SK-N-SH (cell line): ENCODE data around the gene SYT1. TPM values are rescaled to one million over a fixed set of nuclear protein-coding genes. Genes with fewer than 3 reads are reported as not detected.

ENCODE experiments used
- CTCF ChIA-PET: fragments of 300-600, 350-600 bp; formaldehyde crosslinking; extraction: SDS; loops from one replicate; lab custom pipeline; 2021; lab: Yijun Ruan, JAX
- POLR2A ChIA-PET: fragments of 350-600 bp; sonication (Branson Sonifier 250); formaldehyde crosslinking; extraction: SDS; loops from one replicate; lab custom pipeline; 2020; ENCODE audit warnings: antibody characterized with exemption, inconsistent platforms; lab: Yijun Ruan, JAX
- DNase-seq: peaks from one replicate; pipeline ENCODE4 v3.0.0; 2012
- H2AFZ ChIP-seq: fragments of 200-600 bp; sonication (generic); 2 replicates; pipeline ENCODE4 v1.8.1; 2016; ENCODE audit warnings: antibody characterized with exemption, mild to moderate bottlenecking, low read depth
- H3F3A ChIP-seq: fragments of 200-600 bp; sonication (generic); replicated peaks from 2 replicates; pipeline ENCODE3; 2016; ENCODE audit warnings: antibody characterized with exemption, mild to moderate bottlenecking; ENCODE audit not compliant: insufficient read depth
- H3K27ac ChIP-seq, 2 experiments: fragments of 200-500 bp in 1 of 2; fragments of 200-600 bp in 1 of 2; sonication (Bioruptor generic) in 1 of 2; sonication (generic), shearing (Covaris generic) in 1 of 2; 2 replicates each; pipeline versions ENCODE4 v1.5.1 to v1.6.1; 2014 to 2016; ENCODE audit warnings: low read depth in 2 of 2, inconsistent platforms in 1 of 2, low read length in 1 of 2, mild to moderate bottlenecking in 1 of 2, mixed read lengths in 1 of 2
- H3K27me3 ChIP-seq: fragments of 200-600 bp; sonication (generic), shearing (Covaris generic); 2 replicates; pipeline ENCODE4 v1.6.1; 2016; ENCODE audit warnings: mixed run types; ENCODE audit not compliant: insufficient read depth
- H3K36me3 ChIP-seq, 2 experiments: fragments of 200-500 bp in 1 of 2; fragments of 200-600 bp in 1 of 2; sonication (Bioruptor generic) in 1 of 2; sonication (generic) in 1 of 2; replicated peaks in 1 of 2; 2 replicates each; pipeline versions ENCODE3 to v1.5.1; 2014 to 2016; ENCODE audit warnings: low read length in 1 of 2, mild to moderate bottlenecking in 1 of 2; ENCODE audit not compliant: insufficient read depth in 2 of 2, control insufficient read depth in 1 of 2
- H3K4me1 ChIP-seq, 2 experiments: fragments of 200-500 bp in 1 of 2; fragments of 200-600 bp in 1 of 2; sonication (Bioruptor generic) in 1 of 2; sonication (generic), shearing (Covaris generic) in 1 of 2; 2 replicates each; pipeline versions ENCODE4 v1.5.1 to v1.6.1; 2014 to 2016; ENCODE audit warnings: low read depth in 1 of 2, low read length in 1 of 2, mixed run types in 1 of 2; ENCODE audit not compliant: insufficient read depth in 2 of 2, control insufficient read depth in 1 of 2
- H3K4me2 ChIP-seq: fragments of 200-600 bp; sonication (generic), shearing (Covaris generic); 2 replicates; pipeline ENCODE4 v1.6.1; 2017; ENCODE audit warnings: mixed run types
- H3K4me3 ChIP-seq, 2 experiments: fragments of 200-500 bp in 1 of 2; fragments of 200-600 bp in 1 of 2; sonication (Bioruptor generic) in 1 of 2; sonication (generic), shearing (Covaris generic) in 1 of 2; 2 replicates each; pipeline versions ENCODE4 v1.5.1 to v1.8.1; 2014 to 2016; ENCODE audit warnings: low read depth in 2 of 2, inconsistent platforms in 1 of 2, low read length in 1 of 2, mild to moderate bottlenecking in 1 of 2, mixed read lengths in 1 of 2, moderate library complexity in 1 of 2
- H3K79me2 ChIP-seq: fragments of 200-600 bp; sonication (generic); 2 replicates; pipeline ENCODE4 v1.8.1; 2017; ENCODE audit warnings: mild to moderate bottlenecking; ENCODE audit not compliant: insufficient read depth
- H3K9ac ChIP-seq: fragments of 200-600 bp; sonication (generic); 2 replicates; pipeline ENCODE4 v1.6.1; 2017; ENCODE audit warnings: mixed run types
- H3K9me2 ChIP-seq: fragments of 200-600 bp; sonication (generic); 2 replicates; pipeline ENCODE4 v1.6.1; 2017; ENCODE audit warnings: mixed run types
- H3K9me3 ChIP-seq: fragments of 200-600 bp; sonication (generic); 2 replicates; pipeline ENCODE4 v1.6.1; 2017; ENCODE audit warnings: mixed run types, mild to moderate bottlenecking, moderate library complexity
- H4K20me1 ChIP-seq: fragments of 200-600 bp; sonication (generic); 2 replicates; pipeline ENCODE4 v1.6.1; 2017; ENCODE audit warnings: mild to moderate bottlenecking, mixed run types; ENCODE audit not compliant: insufficient read depth
- ELF1 ChIP-seq: IDR thresholded peaks from 2 replicates; pipeline ENCODE4 v1.4.0; 2012
- EP300 ChIP-seq, 2 experiments: IDR thresholded peaks; 2 replicates each; pipeline versions ENCODE4 v1.4.0 to v1.6.1; 2012; ENCODE audit warnings: borderline replicate concordance in 1 of 2, low read depth in 1 of 2, low read length in 1 of 2
- FOXM1 ChIP-seq: IDR thresholded peaks from 2 replicates; pipeline ENCODE4 v1.4.0; 2012; ENCODE audit warnings: low read depth, mild to moderate bottlenecking
- GABPA ChIP-seq: IDR thresholded peaks from 2 replicates; pipeline ENCODE4 v1.4.0; 2012; ENCODE audit warnings: low read depth, mild to moderate bottlenecking
- MEF2A ChIP-seq: IDR thresholded peaks from 2 replicates; pipeline ENCODE4 v1.4.0; 2012; ENCODE audit warnings: low read depth, borderline replicate concordance
- RAD21 ChIP-seq: IDR thresholded peaks from 2 replicates; pipeline ENCODE4 v1.6.1; 2012; ENCODE audit warnings: mild to moderate bottlenecking, low read length
- RCOR1 ChIP-seq: fragments of 150-350 bp; IDR thresholded peaks from 2 replicates; pipeline ENCODE4 v1.6.1; 2017; ENCODE audit warnings: antibody characterized with exemption, low read length
- SIN3A ChIP-seq: IDR thresholded peaks from 2 replicates; pipeline ENCODE4 v1.6.1; 2012; ENCODE audit warnings: low read depth, mild to moderate bottlenecking, low read length, moderate library complexity, borderline replicate concordance
- SMC3 ChIP-seq: IDR thresholded peaks from 2 replicates; pipeline ENCODE4 v1.6.1; 2012; ENCODE audit warnings: low read depth, low read length, improper control_type of control experiment
- TCF12 ChIP-seq: IDR thresholded peaks from 2 replicates; pipeline ENCODE4 v1.4.0; 2012
- TEAD4 ChIP-seq: IDR thresholded peaks from 2 replicates; pipeline ENCODE4 v1.4.0; 2012; ENCODE audit warnings: mild to moderate bottlenecking, borderline replicate concordance; ENCODE audit not compliant: insufficient read depth
- YY1 ChIP-seq: IDR thresholded peaks from 2 replicates; pipeline ENCODE4 v1.4.0; 2012; ENCODE audit warnings: low read depth, mild to moderate bottlenecking
- WGBS: methylation state at CpG from one replicate; pipeline ENCODE4 v1.1.6; 2017; ENCODE audit warnings: low lambda C conversion rate; 5-methylcytosine and 5-hydroxymethylcytosine counted together
- polyA plus RNA-seq, 3 experiments: library from polyadenylated mRNA; depleted of rRNA; stranded (reverse); fragments of >200 nt; gene quantifications; 2 replicates each; pipeline ENCODE4 v1.2.3, GENCODE V29; 2012
- TF ChIP-seq, protein P1 (sequence below): fragments of 200-600 bp; sonication (generic); IDR thresholded peaks from 2 replicates; pipeline ENCODE4 v1.6.1; 2017; ENCODE audit warnings: antibody characterized with exemption, mild to moderate bottlenecking, moderate library complexity
- TF ChIP-seq, protein P2 (sequence below): fragments of 150-350 bp; IDR thresholded peaks from 2 replicates; pipeline ENCODE4 v1.6.1; 2016; ENCODE audit warnings: mild to moderate bottlenecking, low read depth, low read length
- TF ChIP-seq, protein P3 (sequence below): IDR thresholded peaks from 2 replicates; pipeline ENCODE4 v1.4.0; 2012; ENCODE audit warnings: low read depth
- TF ChIP-seq, protein P4 (sequence below): IDR thresholded peaks from 2 replicates; pipeline ENCODE4 v1.6.1; 2012; ENCODE audit warnings: mild to moderate bottlenecking, low read depth, low read length, moderate library complexity
- TF ChIP-seq, protein P5 (sequence below): IDR thresholded peaks from 2 replicates; pipeline ENCODE4 v1.4.0; 2012; ENCODE audit warnings: low read depth, borderline replicate concordance

The SYT1 gene
- polyA plus RNA-seq, 1 of the 3 experiments (the other 2 are of a cell fraction), result 12.7 TPM

DNA sequence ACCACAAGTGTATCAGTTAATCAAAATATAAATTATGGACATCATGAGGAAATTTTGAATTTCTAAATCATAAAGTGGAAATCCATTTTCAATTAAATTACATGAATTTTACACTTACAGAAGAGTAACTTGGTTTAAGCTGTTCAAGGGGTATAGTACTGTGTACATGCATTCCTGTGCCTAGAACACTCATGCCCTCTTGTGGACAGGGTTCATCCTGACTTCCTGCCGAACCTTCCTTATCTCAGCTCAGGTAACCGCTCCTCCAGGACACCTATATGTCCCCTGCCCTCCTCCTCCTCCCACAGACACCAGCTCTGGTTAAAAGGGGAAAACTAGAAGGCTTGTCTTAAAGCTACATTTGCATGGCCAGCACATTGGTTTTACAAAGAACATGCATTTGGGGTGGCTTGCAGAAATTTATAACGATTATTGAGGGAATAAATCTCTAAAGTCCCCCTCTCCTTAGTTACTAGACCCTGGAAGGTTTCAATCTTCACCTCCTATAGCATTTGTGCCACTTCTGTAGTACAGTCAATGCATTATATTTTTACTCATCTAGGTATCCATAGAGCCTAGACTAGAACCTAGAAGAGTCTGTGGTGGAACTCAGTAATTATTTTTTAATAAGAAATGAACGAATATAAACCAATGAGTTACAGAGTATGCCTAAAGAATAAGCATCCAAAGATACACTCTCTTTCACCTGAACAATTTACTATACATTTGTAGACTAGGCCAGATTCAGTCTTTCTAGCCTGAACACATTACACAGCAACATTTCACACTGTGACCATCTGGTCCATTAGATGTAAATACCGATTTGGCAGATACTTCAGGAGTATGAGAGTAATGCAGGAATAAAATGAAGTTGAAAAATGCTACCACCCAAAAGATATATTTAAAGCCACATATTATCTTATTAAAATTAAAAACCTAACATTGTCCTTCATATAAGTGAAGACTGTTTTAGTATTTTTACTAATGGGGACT is 480.6 kb downstream of the SYT1 start:
- no peaks in the 10 kb centered on the region for H3K9me3 ChIP-seq
- no peak overlapping the region for H3K27ac ChIP-seq
- no peak overlapping the region for H3K4me2 ChIP-seq
- no peak overlapping the region; a peak in 1 of 4 replicates for H3K4me3 ChIP-seq
- no peaks in the 10 kb centered on the region for H3F3A ChIP-seq
- no peaks in the 10 kb centered on the region for H3K9me2 ChIP-seq
- peak; percentile 42 for DNase-seq
- H3K9ac ChIP-seq, result no peak overlapping the region
- ChIA-PET POLR2A (no interaction called here), CTCF (interaction anchor here (0.5 to 1.5 kb wide), 27 partner anchors 8 to 1199 kb away, joined by 3 to 11 read pairs (median 3); no protein-coding TSS in a partner anchor)
- no peaks in the 10 kb centered on the region for H4K20me1 ChIP-seq
- H2AFZ ChIP-seq, result no peak overlapping the region
- TF ChIP-seq RAD21, result peak; percentile 88
- TF ChIP-seq, protein P1, sequence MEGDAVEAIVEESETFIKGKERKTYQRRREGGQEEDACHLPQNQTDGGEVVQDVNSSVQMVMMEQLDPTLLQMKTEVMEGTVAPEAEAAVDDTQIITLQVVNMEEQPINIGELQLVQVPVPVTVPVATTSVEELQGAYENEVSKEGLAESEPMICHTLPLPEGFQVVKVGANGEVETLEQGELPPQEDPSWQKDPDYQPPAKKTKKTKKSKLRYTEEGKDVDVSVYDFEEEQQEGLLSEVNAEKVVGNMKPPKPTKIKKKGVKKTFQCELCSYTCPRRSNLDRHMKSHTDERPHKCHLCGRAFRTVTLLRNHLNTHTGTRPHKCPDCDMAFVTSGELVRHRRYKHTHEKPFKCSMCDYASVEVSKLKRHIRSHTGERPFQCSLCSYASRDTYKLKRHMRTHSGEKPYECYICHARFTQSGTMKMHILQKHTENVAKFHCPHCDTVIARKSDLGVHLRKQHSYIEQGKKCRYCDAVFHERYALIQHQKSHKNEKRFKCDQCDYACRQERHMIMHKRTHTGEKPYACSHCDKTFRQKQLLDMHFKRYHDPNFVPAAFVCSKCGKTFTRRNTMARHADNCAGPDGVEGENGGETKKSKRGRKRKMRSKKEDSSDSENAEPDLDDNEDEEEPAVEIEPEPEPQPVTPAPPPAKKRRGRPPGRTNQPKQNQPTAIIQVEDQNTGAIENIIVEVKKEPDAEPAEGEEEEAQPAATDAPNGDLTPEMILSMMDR, result peak; percentile 62
- no peak for TF ChIP-seq YY1
- peak; percentile 65 for TF ChIP-seq SMC3
- 62% methylated on average over 5 of the region's 5 CpGs for WGBS
- no peaks in the 10 kb centered on the region for H3K79me2 ChIP-seq
- H3K27me3 ChIP-seq, result no peaks in the 10 kb centered on the region
- H3K4me1 ChIP-seq, result no peaks in the 10 kb centered on the region
- H3K36me3 ChIP-seq, result no peaks in the 10 kb centered on the region

DNA sequence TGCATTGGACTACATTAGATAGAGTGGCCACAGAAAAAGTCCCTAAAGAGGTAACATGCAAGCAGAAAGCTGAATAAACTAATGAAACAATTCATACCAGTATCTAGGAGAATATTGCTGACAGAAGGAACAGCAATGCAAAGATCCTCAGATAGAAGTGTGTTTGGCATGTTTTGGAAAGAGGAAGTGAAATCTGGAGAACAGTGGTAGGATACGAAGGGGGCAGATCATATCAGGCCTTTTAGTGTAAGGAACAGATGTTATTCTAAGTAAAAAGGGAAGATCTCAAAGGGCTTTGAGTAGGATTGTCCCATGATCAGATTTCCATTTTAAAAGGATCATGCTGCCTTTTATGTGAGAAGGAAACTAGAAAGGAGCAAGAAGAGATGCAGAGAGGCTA is 483.3 kb downstream of the SYT1 start:
- no peak overlapping the region for H2AFZ ChIP-seq
- H3K79me2 ChIP-seq, result 0 out of 2 replicates have a peak, but pooled peaks cover 3% of the 10 kb centered on the region
- peaks cover 0 to 4% of the 10 kb centered on the region in 2 experiments for H3K36me3 ChIP-seq
- WGBS, result 84% methylated on average over 1 of the region's 1 CpG
- H3K9me2 ChIP-seq, result no peaks in the 10 kb centered on the region
- H3K4me2 ChIP-seq, result no peak overlapping the region
- no peak for DNase-seq
- CTCF ChIA-PET, result interaction anchor here (2.0 kb wide), 1 partner anchor 14 kb away, joined by 6 read pairs; no protein-coding TSS in a partner anchor
- no peaks in the 10 kb centered on the region for H3K27me3 ChIP-seq
- H3K4me3 ChIP-seq, result no peak overlapping the region
- POLR2A ChIA-PET, result no interaction called here
- no peak overlapping the region for H3K27ac ChIP-seq
- no peaks in the 10 kb centered on the region for H3K9me3 ChIP-seq
- H3K9ac ChIP-seq, result no peak overlapping the region
- no peaks in the 10 kb centered on the region for H3F3A ChIP-seq
- H3K4me1 ChIP-seq, result no peaks in the 10 kb centered on the region
- H4K20me1 ChIP-seq, result no peaks in the 10 kb centered on the region
- TF ChIP-seq TCF12 (no peak), RCOR1 (no peak), ELF1 (no peak), FOXM1 (no peak), TEAD4 (no peak), EP300 (IDR thresholded peaks at IDR 0.05; ENCODE audit: borderline replicate concordance in 1 of 2, low read depth in 1 of 2, low read length in 1 of 2) (no peak), YY1 (no peak), SIN3A (no peak), GABPA (no peak), MEF2A (no peak)
- TF ChIP-seq, protein P2, sequence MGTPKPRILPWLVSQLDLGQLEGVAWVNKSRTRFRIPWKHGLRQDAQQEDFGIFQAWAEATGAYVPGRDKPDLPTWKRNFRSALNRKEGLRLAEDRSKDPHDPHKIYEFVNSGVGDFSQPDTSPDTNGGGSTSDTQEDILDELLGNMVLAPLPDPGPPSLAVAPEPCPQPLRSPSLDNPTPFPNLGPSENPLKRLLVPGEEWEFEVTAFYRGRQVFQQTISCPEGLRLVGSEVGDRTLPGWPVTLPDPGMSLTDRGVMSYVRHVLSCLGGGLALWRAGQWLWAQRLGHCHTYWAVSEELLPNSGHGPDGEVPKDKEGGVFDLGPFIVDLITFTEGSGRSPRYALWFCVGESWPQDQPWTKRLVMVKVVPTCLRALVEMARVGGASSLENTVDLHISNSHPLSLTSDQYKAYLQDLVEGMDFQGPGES, result no peak
- TF ChIP-seq, protein P3, sequence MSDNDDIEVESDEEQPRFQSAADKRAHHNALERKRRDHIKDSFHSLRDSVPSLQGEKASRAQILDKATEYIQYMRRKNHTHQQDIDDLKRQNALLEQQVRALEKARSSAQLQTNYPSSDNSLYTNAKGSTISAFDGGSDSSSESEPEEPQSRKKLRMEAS, result no peak
- TF ChIP-seq, protein P4, sequence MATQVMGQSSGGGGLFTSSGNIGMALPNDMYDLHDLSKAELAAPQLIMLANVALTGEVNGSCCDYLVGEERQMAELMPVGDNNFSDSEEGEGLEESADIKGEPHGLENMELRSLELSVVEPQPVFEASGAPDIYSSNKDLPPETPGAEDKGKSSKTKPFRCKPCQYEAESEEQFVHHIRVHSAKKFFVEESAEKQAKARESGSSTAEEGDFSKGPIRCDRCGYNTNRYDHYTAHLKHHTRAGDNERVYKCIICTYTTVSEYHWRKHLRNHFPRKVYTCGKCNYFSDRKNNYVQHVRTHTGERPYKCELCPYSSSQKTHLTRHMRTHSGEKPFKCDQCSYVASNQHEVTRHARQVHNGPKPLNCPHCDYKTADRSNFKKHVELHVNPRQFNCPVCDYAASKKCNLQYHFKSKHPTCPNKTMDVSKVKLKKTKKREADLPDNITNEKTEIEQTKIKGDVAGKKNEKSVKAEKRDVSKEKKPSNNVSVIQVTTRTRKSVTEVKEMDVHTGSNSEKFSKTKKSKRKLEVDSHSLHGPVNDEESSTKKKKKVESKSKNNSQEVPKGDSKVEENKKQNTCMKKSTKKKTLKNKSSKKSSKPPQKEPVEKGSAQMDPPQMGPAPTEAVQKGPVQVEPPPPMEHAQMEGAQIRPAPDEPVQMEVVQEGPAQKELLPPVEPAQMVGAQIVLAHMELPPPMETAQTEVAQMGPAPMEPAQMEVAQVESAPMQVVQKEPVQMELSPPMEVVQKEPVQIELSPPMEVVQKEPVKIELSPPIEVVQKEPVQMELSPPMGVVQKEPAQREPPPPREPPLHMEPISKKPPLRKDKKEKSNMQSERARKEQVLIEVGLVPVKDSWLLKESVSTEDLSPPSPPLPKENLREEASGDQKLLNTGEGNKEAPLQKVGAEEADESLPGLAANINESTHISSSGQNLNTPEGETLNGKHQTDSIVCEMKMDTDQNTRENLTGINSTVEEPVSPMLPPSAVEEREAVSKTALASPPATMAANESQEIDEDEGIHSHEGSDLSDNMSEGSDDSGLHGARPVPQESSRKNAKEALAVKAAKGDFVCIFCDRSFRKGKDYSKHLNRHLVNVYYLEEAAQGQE, result no peak
- TF ChIP-seq, protein P5, sequence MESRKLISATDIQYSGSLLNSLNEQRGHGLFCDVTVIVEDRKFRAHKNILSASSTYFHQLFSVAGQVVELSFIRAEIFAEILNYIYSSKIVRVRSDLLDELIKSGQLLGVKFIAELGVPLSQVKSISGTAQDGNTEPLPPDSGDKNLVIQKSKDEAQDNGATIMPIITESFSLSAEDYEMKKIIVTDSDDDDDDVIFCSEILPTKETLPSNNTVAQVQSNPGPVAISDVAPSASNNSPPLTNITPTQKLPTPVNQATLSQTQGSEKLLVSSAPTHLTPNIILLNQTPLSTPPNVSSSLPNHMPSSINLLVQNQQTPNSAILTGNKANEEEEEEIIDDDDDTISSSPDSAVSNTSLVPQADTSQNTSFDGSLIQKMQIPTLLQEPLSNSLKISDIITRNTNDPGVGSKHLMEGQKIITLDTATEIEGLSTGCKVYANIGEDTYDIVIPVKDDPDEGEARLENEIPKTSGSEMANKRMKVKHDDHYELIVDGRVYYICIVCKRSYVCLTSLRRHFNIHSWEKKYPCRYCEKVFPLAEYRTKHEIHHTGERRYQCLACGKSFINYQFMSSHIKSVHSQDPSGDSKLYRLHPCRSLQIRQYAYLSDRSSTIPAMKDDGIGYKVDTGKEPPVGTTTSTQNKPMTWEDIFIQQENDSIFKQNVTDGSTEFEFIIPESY, result no peak
